ENCODE results near the gene FTO.

The FTO gene

DNA sequence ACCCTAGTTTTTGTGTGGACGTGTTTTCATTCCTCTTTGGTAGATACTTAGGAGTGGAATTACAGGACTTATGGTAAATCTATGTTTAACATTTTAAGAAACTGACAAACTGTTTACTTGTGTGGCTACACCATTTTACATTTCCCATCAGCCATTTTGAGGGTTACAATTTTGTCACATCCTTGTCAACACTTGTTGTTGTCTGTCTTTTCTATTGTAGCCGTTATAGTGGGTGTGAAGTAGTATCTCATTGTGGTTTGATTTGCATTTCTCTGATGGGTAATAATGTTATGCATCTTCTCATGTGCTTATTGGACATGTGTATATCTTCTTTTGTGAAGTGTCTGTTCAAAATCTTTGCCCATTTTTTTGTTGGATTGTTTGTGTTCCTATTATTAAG, 4.5 kb downstream of the FTO start:
- DNase-seq (ENCODE audit: low read depth in 1 of 2, low spot score in 1 of 2) = no peak

DNA sequence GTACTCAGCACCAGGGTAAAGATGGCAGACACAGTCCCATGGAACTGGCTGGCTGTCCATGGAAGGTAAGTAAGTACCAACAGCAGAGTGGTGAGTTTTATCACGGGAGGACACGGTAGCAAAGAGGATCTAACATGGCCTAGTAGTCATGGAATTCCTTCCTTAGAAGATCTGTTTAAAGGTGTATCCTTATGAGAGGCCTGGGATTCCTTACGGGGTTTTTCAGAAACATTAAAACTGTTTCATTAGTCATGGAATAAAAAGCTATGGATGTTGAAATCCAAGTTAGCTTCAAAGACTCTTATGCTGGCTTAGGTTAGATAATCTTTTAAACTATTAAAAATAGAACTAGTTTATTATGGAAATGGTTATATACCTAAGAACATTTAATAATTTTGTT, 7.4 kb downstream of the FTO start:
- DNase-seq (ENCODE audit: low read depth in 1 of 2, low spot score in 1 of 2) = no peak

DNA sequence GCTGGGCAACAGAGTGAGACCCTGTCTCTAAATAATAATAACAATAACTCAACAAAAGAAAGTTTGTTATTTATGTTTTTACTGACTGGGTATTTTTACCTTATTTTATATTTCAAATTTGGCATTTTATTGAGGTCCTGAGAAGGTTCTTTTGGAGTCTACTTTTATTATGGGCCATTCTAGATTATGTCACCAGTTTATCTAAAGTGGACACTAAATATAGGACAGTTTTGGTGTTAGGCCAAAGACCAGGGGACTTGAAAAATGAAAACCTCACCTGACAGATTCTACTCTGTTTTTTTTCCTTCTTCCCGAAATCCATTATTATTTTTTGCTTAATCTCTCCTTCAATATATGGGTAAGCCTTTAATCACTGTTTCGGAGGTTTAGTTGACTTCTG, 8.1 kb downstream of the FTO start:
- no peak for DNase-seq (ENCODE audit: low read depth in 1 of 2, low spot score in 1 of 2)

DNA sequence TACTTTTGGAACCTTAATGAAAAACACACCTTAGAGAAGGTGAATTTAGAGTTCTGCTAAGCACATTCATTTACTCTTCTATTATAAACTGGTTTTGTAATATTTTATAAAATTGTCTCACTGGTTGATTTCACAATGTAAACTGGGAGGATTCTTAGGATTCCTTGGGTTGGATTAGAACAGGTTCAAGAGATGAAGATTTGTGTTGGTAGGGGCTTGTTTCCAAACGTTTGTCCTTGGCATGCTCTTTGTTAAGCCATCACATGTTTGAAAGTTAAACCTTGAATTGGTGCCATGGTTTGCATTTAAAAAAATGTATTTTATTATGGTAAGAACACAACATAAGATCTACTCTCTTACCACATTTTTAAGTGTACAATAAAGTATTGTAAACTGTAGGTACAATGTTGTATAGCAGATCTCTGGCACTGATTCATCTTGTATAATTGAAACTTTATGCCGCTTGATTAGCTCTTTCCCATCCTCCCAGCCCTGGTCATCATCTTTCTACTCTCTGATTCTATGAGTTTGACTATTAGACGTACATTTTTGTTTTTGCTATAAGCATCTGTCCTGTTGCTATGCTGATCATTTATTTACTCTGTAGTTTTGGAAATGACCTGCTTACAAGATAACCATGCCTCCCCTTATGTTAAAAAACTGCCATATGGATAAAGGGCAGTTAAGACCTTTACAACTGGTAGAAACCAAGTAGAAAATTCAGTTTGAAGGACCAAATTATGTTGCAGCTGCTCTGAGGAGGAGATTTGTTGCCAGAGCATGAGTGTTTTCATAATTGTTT, 9.6 kb downstream of the FTO start:
- no peak for DNase-seq (ENCODE audit: low read depth in 1 of 2, low spot score in 1 of 2)

DNA sequence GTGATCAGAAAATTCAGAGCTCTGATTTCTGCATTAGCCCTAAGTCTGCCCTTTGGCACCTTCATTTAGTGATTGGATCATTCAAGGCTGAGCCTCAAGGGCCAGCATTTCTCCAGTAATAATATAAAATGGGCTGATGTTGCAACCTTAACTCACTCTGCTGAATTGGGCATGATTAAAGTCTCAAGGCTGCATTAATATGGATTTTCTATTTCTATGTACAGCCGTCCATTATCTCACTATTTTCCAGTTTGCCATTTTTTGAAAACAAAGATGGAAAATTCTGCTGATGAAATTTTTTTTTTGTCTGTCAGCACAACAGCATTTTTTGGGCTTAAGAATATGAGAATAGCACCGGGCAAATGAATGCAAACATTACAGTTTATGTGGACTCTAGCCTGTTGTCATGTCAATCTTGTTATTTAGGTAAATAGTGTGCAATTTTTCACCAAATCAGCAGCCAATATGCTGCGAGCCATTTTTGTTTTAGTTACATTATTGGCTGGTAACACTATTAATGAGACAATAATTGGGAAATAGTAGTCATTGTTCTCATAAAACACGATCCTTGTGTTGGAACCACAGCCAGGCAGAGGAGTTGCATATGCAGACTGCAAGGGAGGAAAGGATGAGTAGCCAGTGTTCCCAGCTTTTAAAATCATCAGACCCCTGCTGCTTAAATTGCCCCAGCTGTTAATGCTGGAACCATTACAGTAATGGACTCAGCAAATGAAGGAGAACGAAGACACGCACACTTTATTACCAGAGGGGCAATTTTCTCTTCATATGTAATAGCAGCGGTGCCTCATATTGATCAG, 10.5 kb downstream of the FTO start:
- no peak for DNase-seq (ENCODE audit: low read depth in 1 of 2, low spot score in 1 of 2)

DNA sequence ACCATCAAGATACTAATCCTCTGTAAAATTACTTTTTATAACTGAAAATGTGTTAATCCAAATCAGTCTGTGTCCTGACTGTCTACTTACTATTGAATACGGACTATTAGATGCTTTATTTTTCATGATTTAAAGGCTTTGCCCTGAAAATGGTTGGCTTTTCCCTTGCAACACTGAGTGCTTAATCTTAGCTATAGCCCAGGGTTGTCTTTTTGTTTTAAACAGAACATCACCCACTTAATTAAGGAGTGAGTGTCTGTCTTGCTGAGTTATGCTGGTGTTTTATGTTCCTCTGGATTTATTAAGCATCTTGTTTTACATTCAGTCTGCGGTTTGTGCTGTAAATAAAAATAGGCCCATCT, 11.0 kb downstream of the FTO start:
- no peak for DNase-seq (ENCODE audit: low read depth in 1 of 2, low spot score in 1 of 2)

DNA sequence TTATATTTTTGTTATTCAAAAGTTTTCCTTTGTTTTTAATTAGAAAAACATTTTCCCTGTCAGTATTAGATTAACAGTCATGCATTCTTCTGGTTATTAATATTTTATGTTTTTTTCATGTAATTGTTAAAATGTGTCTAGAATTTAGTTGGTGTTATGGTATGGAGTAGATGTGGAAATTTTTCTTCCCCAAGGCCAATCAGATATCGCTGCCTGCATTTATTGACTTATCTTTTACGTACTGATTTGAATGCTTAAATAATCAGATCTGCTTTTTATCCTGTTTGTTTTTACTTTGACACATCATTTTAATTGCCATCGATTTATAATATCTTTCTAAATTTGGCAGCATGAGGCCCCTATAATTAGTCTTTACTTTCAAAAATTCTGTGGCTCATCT, 13.6 kb downstream of the FTO start:
- DNase-seq (ENCODE audit: low read depth in 1 of 2, low spot score in 1 of 2) = no peak

DNA sequence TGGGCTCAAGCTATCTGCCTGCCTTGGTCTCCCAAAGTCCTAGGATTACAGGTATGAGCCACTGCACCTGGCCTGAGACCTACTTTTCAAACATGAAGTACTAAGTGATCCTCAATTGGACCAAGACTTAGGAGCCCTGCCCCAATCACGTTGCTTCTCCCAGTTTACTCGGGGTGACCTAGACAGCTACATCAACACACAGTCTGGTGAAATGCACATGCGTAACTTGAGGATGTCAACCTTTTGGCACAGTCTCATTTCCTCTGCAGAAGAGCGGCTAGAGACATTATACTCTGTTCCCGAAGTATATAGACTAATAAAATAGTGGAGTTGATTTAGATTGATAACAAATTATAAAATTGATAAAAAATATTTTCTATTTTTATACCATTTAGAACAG, 17.1 kb downstream of the FTO start:
- DNase-seq (ENCODE audit: low read depth in 1 of 2, low spot score in 1 of 2) = no peak

DNA sequence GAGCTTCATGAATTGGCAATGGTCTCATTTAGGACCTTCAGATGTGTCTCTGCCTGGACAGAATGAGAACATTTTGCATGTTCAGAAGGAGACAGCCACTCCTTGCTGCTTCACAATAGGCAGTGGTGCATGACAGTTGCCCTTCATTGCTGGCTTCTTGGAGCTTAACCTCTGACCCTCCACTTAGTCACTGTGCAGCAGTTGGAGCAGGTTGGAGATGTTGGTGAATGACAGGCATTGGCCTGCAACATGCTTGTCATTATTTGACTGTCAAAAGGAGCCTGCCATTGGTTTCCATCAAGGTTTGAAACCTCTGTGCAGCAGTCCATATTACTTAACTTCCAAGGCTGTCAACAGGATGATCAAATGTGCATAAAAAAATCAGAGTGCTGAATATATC, 22.7 kb downstream of the FTO start:
- DNase-seq (ENCODE audit: low read depth in 1 of 2, low spot score in 1 of 2) = no peak

DNA sequence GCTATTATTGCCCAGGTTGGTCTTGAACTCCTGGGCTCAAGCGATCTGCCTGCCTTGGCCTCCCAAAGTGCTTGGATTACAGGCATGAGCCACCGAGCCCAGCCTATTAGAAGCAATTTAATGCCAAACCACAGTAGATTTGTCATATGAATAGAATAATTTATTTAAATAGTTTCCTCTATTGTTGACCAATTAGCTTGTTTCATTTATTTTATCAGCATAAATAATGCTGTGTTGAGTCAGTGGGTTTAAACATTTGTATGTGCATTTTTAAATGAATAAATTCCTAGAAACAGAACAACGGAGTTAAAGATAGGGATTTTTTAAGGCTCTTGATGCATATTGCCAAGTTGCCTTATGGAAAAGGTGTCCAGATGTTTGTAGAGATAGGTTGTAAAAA, 26.7 kb downstream of the FTO start:
- DNase-seq (ENCODE audit: low read depth in 1 of 2, low spot score in 1 of 2) = no peak

DNA sequence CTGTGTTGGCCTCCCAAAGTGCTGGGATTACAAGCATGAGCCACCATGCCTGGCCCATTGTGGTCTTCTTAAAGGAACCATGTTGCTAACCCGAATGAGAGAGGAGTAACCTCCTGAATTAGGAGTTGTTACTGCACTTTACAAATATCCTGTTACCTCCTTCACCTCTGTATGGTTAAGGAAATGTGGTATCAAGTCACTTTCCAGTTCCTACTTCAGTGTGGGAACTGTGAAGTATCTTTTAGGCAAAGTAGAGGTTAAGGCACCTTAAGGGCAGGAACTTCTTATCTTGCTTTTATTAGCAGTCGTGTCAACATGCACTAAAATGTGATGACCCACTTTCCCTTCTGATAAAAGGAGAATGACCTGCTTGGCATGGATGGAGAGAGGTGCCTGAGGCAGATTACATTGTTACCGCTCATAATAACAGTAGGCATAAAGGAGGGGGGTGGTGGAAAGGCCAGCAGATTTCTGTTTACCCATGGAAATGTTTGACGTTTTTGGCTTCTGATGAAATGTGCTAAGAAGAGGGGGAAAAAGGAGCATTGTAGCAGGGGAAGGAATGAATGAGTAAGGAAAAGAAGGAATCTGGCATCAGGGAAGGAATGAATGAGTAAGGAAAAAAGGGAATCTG, 28.5 kb downstream of the FTO start:
- DNase-seq (ENCODE audit: low read depth in 1 of 2, low spot score in 1 of 2) = no peak

DNA sequence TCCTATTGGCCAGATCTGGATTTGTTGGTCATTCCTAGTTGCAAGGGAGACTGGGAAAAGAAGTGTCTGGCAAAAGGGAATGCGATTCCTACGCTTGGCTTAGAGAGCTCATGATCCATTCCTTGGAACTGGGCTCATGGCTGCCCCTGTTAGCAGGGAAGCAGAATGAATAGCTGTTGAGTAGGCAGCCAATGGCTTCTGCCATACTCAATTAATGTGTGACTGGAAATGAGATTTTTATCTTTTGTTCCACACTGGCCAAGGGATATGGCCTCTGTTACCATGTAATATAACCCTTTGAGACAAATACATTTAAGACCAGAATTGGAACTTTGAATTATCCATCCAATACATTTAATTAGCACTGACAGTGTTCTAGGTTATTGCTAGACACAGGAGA, 31.0 kb downstream of the FTO start:
- no peak for DNase-seq (ENCODE audit: low read depth in 1 of 2, low spot score in 1 of 2)

DNA sequence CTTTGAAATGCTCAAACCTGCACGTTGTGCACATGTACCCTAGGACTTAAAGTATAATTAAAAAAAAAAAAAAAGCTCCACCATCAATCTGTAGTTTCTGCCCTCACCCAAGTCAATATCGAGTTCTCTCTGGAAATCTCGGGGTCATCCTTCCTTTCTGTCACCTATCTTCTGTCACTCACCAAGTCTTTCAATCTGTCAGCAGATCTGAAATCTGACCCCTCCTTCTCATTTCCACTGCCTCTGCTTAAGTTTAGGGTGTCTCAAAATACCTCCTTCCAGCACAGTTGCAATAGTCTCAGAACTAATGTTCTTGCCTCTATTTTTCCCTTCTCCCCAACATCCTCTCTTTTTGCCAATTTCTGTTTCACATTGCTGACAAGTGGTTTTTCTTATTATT, 32.3 kb downstream of the FTO start:
- DNase-seq (ENCODE audit: low read depth in 1 of 2, low spot score in 1 of 2) = no peak

DNA sequence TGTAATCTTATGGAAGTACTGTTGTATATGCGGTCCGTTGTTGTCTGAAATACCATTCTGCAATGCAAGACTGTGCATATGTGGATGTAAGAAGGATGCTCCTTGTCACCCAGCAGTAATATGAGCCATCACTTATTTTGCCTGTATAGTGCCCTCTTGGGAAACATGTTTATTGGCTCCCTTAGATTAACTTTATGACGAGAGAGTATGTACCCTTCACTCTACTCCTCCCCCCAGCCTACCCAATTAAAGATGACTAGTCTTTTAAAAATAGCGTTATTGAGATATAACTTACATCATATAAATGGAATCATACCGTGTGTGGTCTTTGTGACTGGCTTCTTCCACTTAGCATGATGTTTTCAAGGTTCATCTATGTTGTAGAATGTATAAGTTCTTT, 33.6 kb downstream of the FTO start:
- no peak for DNase-seq (ENCODE audit: low read depth in 1 of 2, low spot score in 1 of 2)

DNA sequence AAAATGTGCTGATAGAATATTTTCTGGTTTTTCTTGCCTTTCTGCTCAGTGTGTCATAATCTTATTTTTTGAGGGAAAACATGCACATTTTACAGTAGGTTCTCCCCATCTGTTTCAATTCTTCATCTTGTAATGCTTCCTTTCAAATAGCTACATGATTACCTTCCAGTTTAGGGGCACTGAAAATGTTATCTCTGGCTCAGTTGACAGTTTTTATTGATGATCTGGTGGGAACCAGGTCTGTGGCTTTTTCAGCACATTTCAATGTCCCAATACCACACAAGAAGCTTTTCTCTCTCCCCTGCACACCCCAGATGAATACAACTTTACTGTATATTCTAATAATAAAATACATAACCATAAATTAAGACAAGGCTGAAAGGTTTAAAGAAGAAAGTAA, 36.5 kb downstream of the FTO start:
- DNase-seq (ENCODE audit: low read depth in 1 of 2, low spot score in 1 of 2) = no peak

DNA sequence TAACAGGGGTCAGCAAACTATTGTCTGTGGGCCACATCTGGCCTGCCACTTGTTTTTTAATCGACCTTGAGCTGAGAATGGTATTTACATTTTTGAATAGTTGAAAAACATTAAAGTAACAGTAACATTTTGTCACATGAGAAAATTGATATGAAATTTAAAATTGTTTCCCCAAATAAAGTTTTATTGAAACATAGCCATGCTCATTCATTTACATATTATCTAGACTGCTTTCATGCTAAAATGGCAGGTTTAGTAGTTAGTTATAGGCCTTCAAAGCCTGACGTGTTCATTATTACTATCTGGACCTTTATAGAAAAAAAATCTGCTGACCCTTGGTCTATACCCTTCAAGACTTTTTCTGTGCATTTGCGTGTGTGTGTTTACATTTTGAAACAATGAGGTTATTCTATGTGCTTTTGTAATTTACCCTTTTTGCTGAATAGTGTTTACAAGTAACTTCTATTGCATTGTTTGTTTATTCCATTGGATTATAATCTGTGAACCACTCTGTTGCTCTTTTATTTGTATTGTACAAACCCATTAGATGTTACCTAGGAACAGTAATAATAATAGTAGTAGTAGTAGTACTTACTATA, 37.1 kb downstream of the FTO start:
- DNase-seq (ENCODE audit: low read depth in 1 of 2, low spot score in 1 of 2) = no peak

DNA sequence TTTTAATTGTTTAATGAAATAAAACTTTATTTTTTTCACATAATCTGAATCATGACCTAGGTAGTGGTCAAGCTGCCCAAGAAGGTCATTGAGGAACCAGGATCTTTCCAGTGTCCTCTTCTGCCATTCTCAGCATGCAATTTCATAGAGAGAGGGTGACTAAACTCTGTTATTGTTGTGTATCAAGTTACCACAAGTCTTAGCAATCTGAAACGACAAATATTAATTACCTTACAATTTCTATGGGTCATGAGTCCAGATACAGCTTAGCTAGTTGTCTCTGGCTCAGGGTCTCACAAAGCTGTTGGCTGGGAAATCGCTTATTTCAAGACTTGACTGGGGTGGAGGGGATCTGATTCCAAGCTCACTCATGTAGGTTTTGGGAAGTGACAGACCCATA, 37.6 kb downstream of the FTO start:
- DNase-seq (ENCODE audit: low read depth in 1 of 2, low spot score in 1 of 2) = no peak

DNA sequence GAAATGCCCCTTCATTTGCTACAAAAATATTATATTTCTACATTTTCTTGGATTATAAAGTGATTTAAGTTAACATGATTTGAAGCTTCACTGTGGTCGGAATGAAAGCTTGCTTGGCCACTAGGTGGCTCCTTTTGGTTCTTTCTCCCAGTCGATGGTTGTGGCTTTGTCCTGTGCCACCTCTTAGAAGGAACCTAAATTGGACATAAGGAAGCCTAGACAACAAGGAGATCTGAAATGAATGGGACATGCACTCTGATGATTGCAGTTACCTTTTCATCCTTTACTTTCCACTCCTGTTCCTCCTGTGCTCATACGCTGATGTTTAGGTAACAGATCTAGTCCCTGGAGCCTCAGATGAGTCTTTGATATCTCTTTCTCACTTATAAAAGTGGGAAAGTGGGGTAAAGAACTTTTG, 39.2 kb downstream of the FTO start:
- DNase-seq (ENCODE audit: low read depth in 1 of 2, low spot score in 1 of 2) = no peak

DNA sequence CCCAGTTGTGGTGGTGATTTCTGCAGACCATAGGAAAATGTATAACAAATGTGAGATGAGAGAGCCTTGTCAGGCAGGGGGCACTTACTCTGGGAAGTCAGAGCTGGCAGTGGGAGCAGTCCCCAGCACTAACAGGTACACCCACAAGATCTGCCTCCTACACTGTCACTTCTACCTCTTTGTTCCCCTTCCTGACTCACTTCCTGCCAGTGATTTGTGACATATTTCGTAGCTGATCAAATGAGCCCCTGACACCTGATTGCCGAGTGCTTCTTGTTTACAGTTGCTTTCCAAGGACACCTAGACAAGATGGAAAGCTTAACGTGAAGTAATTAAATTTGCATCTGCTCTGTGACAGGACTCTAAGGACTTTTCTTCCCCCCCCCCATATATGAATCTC, 40.5 kb downstream of the FTO start:
- DNase-seq (ENCODE audit: low read depth in 1 of 2, low spot score in 1 of 2) = no peak

DNA sequence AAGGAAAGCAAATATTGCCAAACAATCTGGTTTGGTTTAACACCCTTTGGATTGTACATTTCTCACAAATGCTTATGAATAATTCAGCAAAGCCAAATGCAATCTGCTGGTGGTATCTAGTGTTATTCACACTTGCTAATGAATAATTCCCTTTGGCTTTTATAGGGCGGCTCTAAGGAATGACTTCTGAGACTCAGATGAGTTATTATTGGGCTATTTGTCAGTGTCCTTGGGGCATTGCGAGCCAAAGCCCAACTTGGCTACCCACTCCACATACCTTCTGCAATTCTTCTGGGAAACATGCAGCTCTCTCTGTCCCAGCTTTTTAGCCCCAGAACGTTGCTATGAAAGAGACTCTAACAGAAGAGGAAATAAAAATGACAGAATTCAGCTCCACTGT, 41.1 kb downstream of the FTO start:
- no peak for DNase-seq (ENCODE audit: low read depth in 1 of 2, low spot score in 1 of 2)

DNA sequence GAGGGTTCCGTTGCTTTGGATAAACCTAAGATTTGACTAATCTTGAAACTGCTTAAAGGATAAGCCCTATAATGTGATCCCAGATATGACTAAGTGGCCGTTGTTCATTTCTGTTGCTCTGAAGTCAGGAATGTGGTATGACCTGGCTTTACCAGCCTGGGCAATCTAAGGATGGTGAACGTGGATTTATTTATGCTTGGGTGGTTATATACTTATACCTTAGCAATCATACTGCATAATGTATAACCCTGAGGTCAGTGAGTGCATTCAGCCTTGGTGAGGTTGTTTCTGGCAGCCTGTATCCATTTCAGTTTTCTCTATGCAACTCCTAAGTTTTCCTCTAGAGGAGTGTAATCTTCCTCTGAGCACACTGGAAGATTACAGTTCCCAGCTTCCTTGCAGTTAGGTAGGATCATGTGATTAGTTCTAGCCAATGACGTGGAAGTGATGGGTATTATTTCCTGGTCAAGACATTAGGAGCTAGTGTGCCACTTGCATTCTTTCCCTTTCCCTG, 41.9 kb downstream of the FTO start:
- no peak for DNase-seq (ENCODE audit: low read depth in 1 of 2, low spot score in 1 of 2)

DNA sequence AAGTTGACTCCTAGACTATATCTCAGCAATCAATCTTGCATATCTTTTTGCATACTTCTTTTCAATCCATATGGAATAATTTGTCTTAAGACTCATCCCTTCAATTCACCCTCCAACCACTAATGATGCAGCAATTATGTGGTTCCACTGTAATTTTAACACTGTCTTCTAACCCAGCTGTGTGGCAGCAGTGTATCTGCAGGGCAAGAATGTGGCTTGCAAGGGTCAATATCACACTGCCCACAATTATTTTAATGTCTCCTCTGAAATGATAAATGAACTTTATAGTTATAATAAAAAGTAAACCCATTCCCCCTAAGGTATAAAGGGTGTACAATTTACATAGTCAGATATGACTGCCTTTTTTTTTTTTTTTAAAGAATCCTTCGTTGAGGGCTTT, 48.6 kb downstream of the FTO start:
- DNase-seq (ENCODE audit: low read depth in 1 of 2, low spot score in 1 of 2) = no peak
